ENCODE measurements around the gene MYADM. TPM values are rescaled to one million over a fixed set of nuclear protein-coding genes. Genes with fewer than 3 reads are reported as not detected.

The MYADM gene
- total and polyA plus RNA-seq, 2 donors (not counting 1 experiment from before 2014, with no cell fraction given): 18.5 to 172 TPM

- H3K4me2 ChIP-seq (replicated peaks; ENCODE audit: low read depth, low read length, poor library complexity, severe bottlenecking): peak overlapping the region; percentile 97
- intact Hi-C loops (cut with micrococcal nuclease): loop anchor here (1.0 to 5.0 kb wide), 9 partner anchors 12 to 1695 kb away; partner anchors contain the start of genes KMT5C, LENG9, NDUFA3 and PRPF31
- H3K9ac ChIP-seq (ENCODE audit: low read length): peak overlapping the region; percentile 82
- Mint-ChIP-seq H3K4me1 (peaks cover 38% of the 10 kb centered on the region), H3K27ac (peak overlapping the region; percentile 99), H3K4me3 (peak overlapping the region; percentile 92), H3K9me3 (ENCODE audit: insufficient read depth) (no peaks in the 10 kb centered on the region), H3K27me3 (no peaks in the 10 kb centered on the region)
- POLR2A ChIA-PET: no interaction called here
- WGBS (ENCODE audit: insufficient coverage): 73% methylated on average over 14 of the region's 14 CpGs
- H3K79me2 ChIP-seq (ENCODE audit: control insufficient read depth, insufficient read depth, low read length): peaks cover 16% of the 10 kb centered on the region
- peak overlapping the region; percentile 97 to 99 for H3K27ac ChIP-seq (ENCODE audit: low read length in 2 of 2)
- ATAC-seq (ENCODE audit: low read depth) (no peak), DNase-seq (no peak)
- peaks cover 30 to 54% of the 10 kb centered on the region in 2 donors for H3K4me1 ChIP-seq (ENCODE audit: control insufficient read depth in 2 of 2, insufficient read depth in 2 of 2, low read length in 2 of 2)
- CTCF ChIA-PET: interaction anchor here (0.9 to 1.2 kb wide), 4 partner anchors 13 to 24 kb away, joined by 3 to 5 read pairs (median 5); partner anchors contain the start of gene PRKCG
- no peaks in the 10 kb centered on the region for H3K36me3 ChIP-seq (replicated peaks in 1 of 2; ENCODE audit: control extremely low read depth in 1 of 2, control insufficient read depth in 1 of 2, extremely low read depth in 1 of 2, insufficient read depth in 2 of 2, low read length in 1 of 2)
- peaks cover 29% of the 10 kb centered on the region for H4K20me1 ChIP-seq (ENCODE audit: control insufficient read depth, insufficient read depth, low read length, poor library complexity, severe bottlenecking)
- peaks cover 0 to 16% (median 2%) of the 10 kb centered on the region in 3 donors for H3K9me3 ChIP-seq (ENCODE audit: control extremely low read depth in 1 of 3, control insufficient read depth in 2 of 3, insufficient read depth in 1 of 3, low read length in 2 of 3)
- peak overlapping the region; percentile 43 for H2AFZ ChIP-seq (ENCODE audit: insufficient read depth, low read depth, low read length, poor library complexity, severe bottlenecking)
- H3K27me3 ChIP-seq (replicated peaks in 1 of 4; ENCODE audit: control extremely low read depth in 1 of 4, control insufficient read depth in 3 of 4, insufficient read depth in 4 of 4, low read length in 3 of 4): no peaks in the 10 kb centered on the region
- TF ChIP-seq CTCF (IDR thresholded peaks at IDR 0.05) (no peak), EZH2 (IDR thresholded peaks at IDR 0.05; ENCODE audit: borderline replicate concordance, insufficient read depth, low read depth, low read length, poor library complexity, severe bottlenecking) (no peak)
- peak overlapping the region; percentile 30 to 62 (median 51) for H3K4me3 ChIP-seq (ENCODE audit: control extremely low read depth in 1 of 5, extremely low read depth in 1 of 5, insufficient read depth in 1 of 5, low read depth in 2 of 5, low read length in 4 of 5)
Observed at GRCh38 chr19:53866865-53867224, 838 bp upstream of the MYADM start.

Data from B cell (primary cell).